GM12874 (cell line): ENCODE data around the gene GLP1R.

Source experiments
- CTCF ChIP-seq: IDR thresholded peaks from 2 replicates; pipeline ENCODE4 v1.5.1; 2011; ENCODE audit warnings: low read depth, mild to moderate bottlenecking, control low read depth, low read length, moderate library complexity; ENCODE audit not compliant: insufficient read depth

GLP1R gene

GRCh38 chr6:39026175-39026574 is 22.4 kb upstream of the GLP1R start:
- no peak for TF ChIP-seq CTCF

- TF ChIP-seq CTCF: peak; percentile 93
These were observed 19.2 kb upstream of the GLP1R start for GRCh38 chr6:39029156-39030011.

- TF ChIP-seq CTCF: no peak
These were observed 12.9 kb upstream of the GLP1R start for GRCh38 chr6:39035681-39036080.

- TF ChIP-seq CTCF: no peak
These were observed 11.5 kb upstream of the GLP1R start for GRCh38 chr6:39037082-39037508.

GRCh38 chr6:39037707-39038106 is 10.9 kb upstream of the GLP1R start:
- no peak for TF ChIP-seq CTCF

- no peak for TF ChIP-seq CTCF
These were observed 8.4 kb upstream of the GLP1R start for GRCh38 chr6:39040080-39040673.

- TF ChIP-seq CTCF: no peak
These were observed 7.5 kb upstream of the GLP1R start for GRCh38 chr6:39041072-39041471.
